Measurements from ENCODE around the gene SNAPC1. TPM values are rescaled to one million over a fixed set of nuclear protein-coding genes. Genes with fewer than 3 reads are reported as not detected.

Gene SNAPC1
- total and polyA plus RNA-seq, 9 of the 15 experiments (the other 6 are each of a cell fraction or from before 2014, with no cell fraction given) = 3.7 to 9.0 (median 7.9) TPM

- Histone ChIP-seq H3K4me3 (no peak overlapping the region), H3K4me2 (ENCODE audit: insufficient read depth, low read length) (no peak overlapping the region), H3K4me1 (replicated peaks in 1 of 2; ENCODE audit: control insufficient read depth in 2 of 2, insufficient read depth in 2 of 2, low read length in 2 of 2) (no peaks in the 10 kb centered on the region; a peak in 1 of 5 replicates), H3K9ac (ENCODE audit: insufficient read depth in 1 of 2, low read depth in 2 of 2, low read length in 2 of 2) (no peak overlapping the region), H4K20me1 (replicated peaks; ENCODE audit: control insufficient read depth, insufficient read depth, low read length) (no peaks in the 10 kb centered on the region), H3K27ac (ENCODE audit: extremely low read depth, low read depth, low read length) (no peak overlapping the region), H3K9me3 (replicated peaks; ENCODE audit: control insufficient read depth, insufficient read depth, low read depth, low read length) (no peaks in the 10 kb centered on the region), H2AFZ (ENCODE audit: low read depth, low read length) (no peak overlapping the region), H3K36me3 (ENCODE audit: control insufficient read depth, insufficient read depth, low read length) (peaks cover 77% of the 10 kb centered on the region), H3K9me1 (ENCODE audit: control insufficient read depth, insufficient read depth, low read length) (no peaks in the 10 kb centered on the region), H3K27me3 (ENCODE audit: control insufficient read depth in 2 of 2, insufficient read depth in 2 of 2, low read length in 2 of 2) (no peaks in the 10 kb centered on the region), H3K79me2 (ENCODE audit: control insufficient read depth, insufficient read depth, low read length) (peaks cover 46% of the 10 kb centered on the region)
- ChIA-PET CTCF (ENCODE audit: low intra/inter-chr PET ratio) (no interaction called here), POLR2A (interaction anchor here (1.1 to 1.2 kb wide), 2 partner anchors 8 to 11 kb away, joined by 3 read pairs; no protein-coding TSS in a partner anchor)
- BruUV-seq (replicated peaks) = no TSS peak
- ATAC-seq (no peak), FAIRE-seq (no peak), DNase-seq (ENCODE audit: extremely low read depth in 1 of 4, low spot score in 3 of 4) (no peak)
- in situ Hi-C loops (cut with MboI) (no loop called here), intact Hi-C loops (cut with micrococcal nuclease) (no loop called here)
- no peak for TF ChIP-seq SRF (CRISPR knock-in tag; IDR thresholded peaks at IDR 0.05)
- TF ChIP-seq, protein P1, sequence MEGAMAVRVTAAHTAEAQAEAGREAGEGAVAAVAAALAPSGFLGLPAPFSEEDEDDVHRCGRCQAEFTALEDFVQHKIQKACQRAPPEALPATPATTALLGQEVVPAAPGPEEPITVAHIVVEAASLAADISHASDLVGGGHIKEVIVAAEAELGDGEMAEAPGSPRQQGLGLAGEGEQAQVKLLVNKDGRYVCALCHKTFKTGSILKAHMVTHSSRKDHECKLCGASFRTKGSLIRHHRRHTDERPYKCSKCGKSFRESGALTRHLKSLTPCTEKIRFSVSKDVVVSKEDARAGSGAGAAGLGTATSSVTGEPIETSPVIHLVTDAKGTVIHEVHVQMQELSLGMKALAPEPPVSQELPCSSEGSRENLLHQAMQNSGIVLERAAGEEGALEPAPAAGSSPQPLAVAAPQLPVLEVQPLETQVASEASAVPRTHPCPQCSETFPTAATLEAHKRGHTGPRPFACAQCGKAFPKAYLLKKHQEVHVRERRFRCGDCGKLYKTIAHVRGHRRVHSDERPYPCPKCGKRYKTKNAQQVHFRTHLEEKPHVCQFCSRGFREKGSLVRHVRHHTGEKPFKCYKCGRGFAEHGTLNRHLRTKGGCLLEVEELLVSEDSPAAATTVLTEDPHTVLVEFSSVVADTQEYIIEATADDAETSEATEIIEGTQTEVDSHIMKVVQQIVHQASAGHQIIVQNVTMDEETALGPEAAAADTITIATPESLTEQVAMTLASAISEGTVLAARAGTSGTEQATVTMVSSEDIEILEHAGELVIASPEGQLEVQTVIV (CRISPR knock-in tag; IDR thresholded peaks at IDR 0.05; ENCODE audit: borderline replicate concordance) = no peak
- TF ChIP-seq TFAM (CRISPR knock-in tag; conservative IDR thresholded peaks at IDR 0.05) = no peak
- TF ChIP-seq, protein P2, sequence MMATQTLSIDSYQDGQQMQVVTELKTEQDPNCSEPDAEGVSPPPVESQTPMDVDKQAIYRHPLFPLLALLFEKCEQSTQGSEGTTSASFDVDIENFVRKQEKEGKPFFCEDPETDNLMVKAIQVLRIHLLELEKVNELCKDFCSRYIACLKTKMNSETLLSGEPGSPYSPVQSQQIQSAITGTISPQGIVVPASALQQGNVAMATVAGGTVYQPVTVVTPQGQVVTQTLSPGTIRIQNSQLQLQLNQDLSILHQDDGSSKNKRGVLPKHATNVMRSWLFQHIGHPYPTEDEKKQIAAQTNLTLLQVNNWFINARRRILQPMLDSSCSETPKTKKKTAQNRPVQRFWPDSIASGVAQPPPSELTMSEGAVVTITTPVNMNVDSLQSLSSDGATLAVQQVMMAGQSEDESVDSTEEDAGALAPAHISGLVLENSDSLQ (IDR thresholded peaks at IDR 0.05) = no peak
- TF ChIP-seq XRCC3 (IDR thresholded peaks at IDR 0.05) = no peak
- no peak for TF ChIP-seq HSF4 (CRISPR knock-in tag; IDR thresholded peaks at IDR 0.05; ENCODE audit: borderline replicate concordance)
- TF ChIP-seq NBN (IDR thresholded peaks at IDR 0.05; ENCODE audit: low read depth) = no peak
- TF ChIP-seq SP2 (IDR thresholded peaks at IDR 0.05; ENCODE audit: extremely low read depth, low read depth, low read length, poor library complexity, severe bottlenecking) = no peak
- no peak for TF ChIP-seq DACH1 (IDR thresholded peaks at IDR 0.05; ENCODE audit: partially characterized antibody)
- TF ChIP-seq SMAD2 (IDR thresholded peaks at IDR 0.05; ENCODE audit: low read depth, low read length) = no peak
- TF ChIP-seq, protein P3, sequence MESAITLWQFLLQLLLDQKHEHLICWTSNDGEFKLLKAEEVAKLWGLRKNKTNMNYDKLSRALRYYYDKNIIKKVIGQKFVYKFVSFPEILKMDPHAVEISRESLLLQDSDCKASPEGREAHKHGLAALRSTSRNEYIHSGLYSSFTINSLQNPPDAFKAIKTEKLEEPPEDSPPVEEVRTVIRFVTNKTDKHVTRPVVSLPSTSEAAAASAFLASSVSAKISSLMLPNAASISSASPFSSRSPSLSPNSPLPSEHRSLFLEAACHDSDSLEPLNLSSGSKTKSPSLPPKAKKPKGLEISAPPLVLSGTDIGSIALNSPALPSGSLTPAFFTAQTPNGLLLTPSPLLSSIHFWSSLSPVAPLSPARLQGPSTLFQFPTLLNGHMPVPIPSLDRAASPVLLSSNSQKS (CRISPR knock-in tag; IDR thresholded peaks at IDR 0.05) = no peak
- WGBS (ENCODE audit: insufficient coverage, low coverage, missing lambda C conversion rate) = 93% methylated on average over 5 of the region's 6 CpGs
Measured at GRCh38 chr14:61742371-61742770, 19.8 kb upstream of the SNAPC1 start.

Data from K562 (cell line).